Lung microvascular endothelial cell (primary cell): ENCODE results near the gene CSAG1. TPM values are rescaled to one million over a fixed set of nuclear protein-coding genes. Genes with fewer than 3 reads are reported as not detected.
"Not testable (repeated sequence)": the region's sequence is repeated elsewhere in the genome, so short reads cannot be mapped to it uniquely, and the experiment has no call there.

Source experiments
- DNase-seq, 2 donors: peaks; one replicate each; pipeline versions ENCODE4 v3.0.0 to v3.0.0-alpha.2; 2010; ENCODE audit warnings: low read depth in 2 of 2
- total RNA-seq: library from RNA; depleted of rRNA; stranded (reverse); fragments of >200 nt; gene quantifications from 2 replicates; pipeline ENCODE4 v1.2.1, GENCODE V29; 2014

The CSAG1 gene
- not detected in 2 replicates for total RNA-seq

- DNase-seq = no peak
Observed at GRCh38 chrX:152733261-152733975, at the start of gene CSAG1, which contains the start of gene MAGEA12. TSS of gene CSAG1 (minus strand) at chrX:152733721. CDS start at chrX:152732460, 1,261 bp downstream. TSS of gene MAGEA12 (plus strand) at chrX:152733757. CDS start at chrX:152736162, 2,405 bp downstream.

- not testable (repeated sequence) for DNase-seq
Observed at GRCh38 chrX:152769549-152770289, 36.2 kb upstream of the CSAG1 start, which contains the start of gene MAGEA6. TSS of gene MAGEA6 (minus strand) at chrX:152769689. CDS start at chrX:152767650, 2,039 bp downstream.

- DNase-seq = not testable (repeated sequence)
Observed at GRCh38 chrX:152766562-152766961, 33.0 kb upstream of the CSAG1 start.

GRCh38 chrX:152761582-152761981 lies 28.1 kb upstream of the CSAG1 start:
- not testable (repeated sequence) for DNase-seq

- DNase-seq = not testable (repeated sequence)
Observed at GRCh38 chrX:152759544-152759943, 26.0 kb upstream of the CSAG1 start.

GRCh38 chrX:152758918-152759317 lies 25.4 kb upstream of the CSAG1 start, which contains the start of gene CSAG3:
TSS of gene CSAG3 (plus strand) at chrX:152759218.
- not testable (repeated sequence) for DNase-seq

- DNase-seq = not testable (repeated sequence)
Observed at GRCh38 chrX:152754871-152755270, 21.4 kb upstream of the CSAG1 start.

GRCh38 chrX:152753686-152754650 lies 20.4 kb upstream of the CSAG1 start, which contains the start of gene MAGEA2:
TSS of gene MAGEA2 (minus strand) at chrX:152753842. CDS start at chrX:152751363, 2,479 bp downstream.
- DNase-seq = not testable (repeated sequence)

GRCh38 chrX:152738560-152738959 lies 5.0 kb upstream of the CSAG1 start:
- DNase-seq = no peak

GRCh38 chrX:152736528-152736927 lies 3.0 kb upstream of the CSAG1 start:
- not testable (repeated sequence) for DNase-seq

- DNase-seq = no peak
Observed at GRCh38 chrX:152735860-152736511, 2.5 kb upstream of the CSAG1 start.

- no peak for DNase-seq
Observed at GRCh38 chrX:152735101-152735500, 1.6 kb upstream of the CSAG1 start.

- DNase-seq = not testable (repeated sequence)
Observed at GRCh38 chrX:152734143-152734858, 780 bp upstream of the CSAG1 start.

- DNase-seq = no peak
Observed at GRCh38 chrX:152725409-152725808, 8.1 kb downstream of the CSAG1 start.

GRCh38 chrX:152713815-152714787 lies 19.4 kb downstream of the CSAG1 start, which contains the start of gene MAGEA2B:
TSS of gene MAGEA2B (plus strand) at chrX:152714628. CDS start at chrX:152717107, 2,479 bp downstream.
- DNase-seq = not testable (repeated sequence)

- not testable (repeated sequence) for DNase-seq
Observed at GRCh38 chrX:152713195-152713594, 20.3 kb downstream of the CSAG1 start.

- DNase-seq = not testable (repeated sequence)
Observed at GRCh38 chrX:152709173-152709572, 24.3 kb downstream of the CSAG1 start, which contains the start of gene CSAG2. TSS of gene CSAG2 (minus strand) at chrX:152709273. CDS start at chrX:152709112, 161 bp downstream.

- DNase-seq = not testable (repeated sequence)
Observed at GRCh38 chrX:152706500-152706899, 27.0 kb downstream of the CSAG1 start.
